Measurements from ENCODE around the gene TRIP13.
"Not testable (repeated sequence)": the region's sequence is repeated elsewhere in the genome, so short reads cannot be mapped to it uniquely, and the experiment has no call there.

Gene TRIP13

GRCh38 chr5:889075-889710, 3.5 kb upstream of the TRIP13 start:
- no peak for FAIRE-seq

GRCh38 chr5:891117-891836, 1.4 kb upstream of the TRIP13 start:
- DNase-seq (ENCODE audit: insufficient read length, low spot score), result no peak
- FAIRE-seq, result no peak

More at GRCh38 chr5:889075-889710, 3.5 kb upstream of the TRIP13 start:
- DNase-seq (ENCODE audit: insufficient read length, low spot score), result no peak

- DNase-seq (ENCODE audit: insufficient read length, low spot score), result peak; percentile 51
- FAIRE-seq, result no peak
These were observed 769 bp upstream of the TRIP13 start for GRCh38 chr5:891837-892393.

- FAIRE-seq (no peak), DNase-seq (ENCODE audit: insufficient read length, low spot score) (no peak)
These were observed 438 bp downstream of the TRIP13 start for GRCh38 chr5:893137-893506.

- FAIRE-seq, result no peak
- DNase-seq (ENCODE audit: insufficient read length, low spot score), result no peak
These were observed 1.0 kb downstream of the TRIP13 start for GRCh38 chr5:893711-894110.

- FAIRE-seq (no peak), DNase-seq (ENCODE audit: insufficient read length, low spot score) (no peak)
These were observed 8.1 kb downstream of the TRIP13 start for GRCh38 chr5:900781-901180.

- DNase-seq (ENCODE audit: insufficient read length, low spot score) (no peak), FAIRE-seq (no peak)
These were observed 9.6 kb downstream of the TRIP13 start for GRCh38 chr5:902129-902916.

GRCh38 chr5:903756-904096, 11.0 kb downstream of the TRIP13 start:
- DNase-seq (ENCODE audit: insufficient read length, low spot score), result no peak
- no peak for FAIRE-seq

GRCh38 chr5:905139-905642, 12.5 kb downstream of the TRIP13 start:
- FAIRE-seq (no peak), DNase-seq (ENCODE audit: insufficient read length, low spot score) (no peak)

GRCh38 chr5:907366-907910, 14.8 kb downstream of the TRIP13 start:
- peak; percentile 28 for FAIRE-seq

GRCh38 chr5:908172-908571, 15.5 kb downstream of the TRIP13 start:
- DNase-seq (ENCODE audit: insufficient read length, low spot score) (no peak), FAIRE-seq (peak; percentile 48)

More at GRCh38 chr5:907366-907910, 14.8 kb downstream of the TRIP13 start:
- DNase-seq (ENCODE audit: insufficient read length, low spot score), result no peak

- FAIRE-seq, result no peak
These were observed 16.4 kb downstream of the TRIP13 start for GRCh38 chr5:909086-909485.

GRCh38 chr5:909994-910768, 17.5 kb downstream of the TRIP13 start:
- no peak for DNase-seq (ENCODE audit: insufficient read length, low spot score)
- no peak for FAIRE-seq

More at GRCh38 chr5:909086-909485, 16.4 kb downstream of the TRIP13 start:
- no peak for DNase-seq (ENCODE audit: insufficient read length, low spot score)

GRCh38 chr5:910769-911160, 18.1 kb downstream of the TRIP13 start:
- DNase-seq (ENCODE audit: insufficient read length, low spot score) (no peak), FAIRE-seq (no peak)

- peak; percentile 57 for FAIRE-seq
- DNase-seq (ENCODE audit: insufficient read length, low spot score), result no peak
These were observed 18.9 kb downstream of the TRIP13 start for GRCh38 chr5:911601-912000.

GRCh38 chr5:912280-913091, 19.8 kb downstream of the TRIP13 start:
- peak; percentile 100 for FAIRE-seq
- DNase-seq (ENCODE audit: insufficient read length, low spot score), result peak; percentile 78

- DNase-seq (ENCODE audit: insufficient read length, low spot score), result no peak
- FAIRE-seq, result peak; percentile 67
These were observed 21.5 kb downstream of the TRIP13 start for GRCh38 chr5:914174-914573.

GRCh38 chr5:914612-915011, 21.9 kb downstream of the TRIP13 start:
- DNase-seq (ENCODE audit: insufficient read length, low spot score), result no peak
- no peak for FAIRE-seq

GRCh38 chr5:915346-915745, 22.7 kb downstream of the TRIP13 start:
- DNase-seq (ENCODE audit: insufficient read length, low spot score); FAIRE-seq: not testable (repeated sequence)
